Activated T-cell treated with anti-CD3 and anti-CD28 coated beads, Interleukin-2, amount 50 U/mL, for 24 hours (primary cell): ENCODE results near the gene SKAP1.

Source experiments
- DNase-seq: peaks from one replicate; pipeline ENCODE4 v3.0.0-alpha.2; 2020
- H3K27ac Mint-ChIP-seq: 2 replicates; pipeline ENCODE4 v1.8.0; 2020; ENCODE audit warnings: mild to moderate bottlenecking, mixed read lengths
- H3K27me3 Mint-ChIP-seq: 2 replicates; pipeline ENCODE4 v1.8.0; 2020; ENCODE audit warnings: mixed read lengths
- H3K36me3 Mint-ChIP-seq: 2 replicates; pipeline ENCODE4 v1.8.0; 2020; ENCODE audit warnings: low read depth, mixed read lengths
- H3K4me1 Mint-ChIP-seq: 2 replicates; pipeline ENCODE4 v1.8.0; 2020; ENCODE audit warnings: low read depth, mixed read lengths
- H3K4me3 Mint-ChIP-seq: 2 replicates; pipeline ENCODE4 v1.8.0; 2020; ENCODE audit warnings: mild to moderate bottlenecking, moderate library complexity, mixed read lengths
- H3K9me3 Mint-ChIP-seq: 2 replicates; pipeline ENCODE4 v1.8.0; 2020; ENCODE audit warnings: mixed read lengths

SKAP1 gene

DNA sequence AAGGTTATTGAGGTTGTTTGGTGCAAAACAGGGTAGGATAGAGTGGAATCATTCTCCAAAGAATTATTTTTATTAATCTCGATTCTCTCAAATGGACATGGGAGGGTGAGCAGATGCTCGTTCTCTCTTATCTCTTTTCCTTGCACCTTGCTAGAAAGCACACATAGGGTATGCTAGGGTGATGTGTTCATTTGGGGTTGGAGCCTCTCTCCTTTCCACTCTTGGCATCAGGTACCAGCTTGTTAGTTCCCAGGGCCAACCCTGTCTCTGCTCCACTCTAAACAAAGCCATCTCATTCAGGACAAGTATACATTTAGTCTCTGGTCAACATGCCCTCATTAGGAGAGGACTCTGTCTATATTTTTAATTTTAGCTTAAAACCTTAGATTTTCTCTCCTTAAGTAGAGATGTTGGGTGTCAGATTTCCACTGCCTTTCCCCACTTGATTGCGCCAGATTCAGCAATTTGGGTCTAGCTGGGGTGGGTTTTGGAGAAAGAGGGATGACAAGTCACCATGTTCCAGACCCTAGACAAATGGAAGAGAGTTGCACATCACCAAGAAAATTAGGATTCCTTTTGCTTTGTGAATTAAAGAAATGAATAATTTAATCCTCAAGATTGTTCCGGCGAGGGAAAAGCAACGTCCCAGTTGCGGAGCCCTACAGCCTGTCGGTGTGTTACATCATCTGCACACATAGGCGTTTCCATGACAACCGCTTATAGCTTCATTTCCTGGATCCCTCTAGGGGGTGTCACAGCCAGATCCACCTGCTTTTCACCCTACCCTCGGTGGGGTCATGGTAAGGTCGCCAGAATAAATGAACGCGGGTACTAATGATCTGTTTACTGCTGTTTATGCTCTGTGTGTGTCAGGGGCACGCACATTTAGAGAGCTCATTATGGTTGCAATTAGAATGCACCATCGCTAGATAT, 280.9 kb downstream of the SKAP1 start:
- peaks cover 47% of the 10 kb centered on the region for H3K36me3 Mint-ChIP-seq
- H3K27me3 Mint-ChIP-seq = no peaks in the 10 kb centered on the region
- no peak for DNase-seq
- no peaks in the 10 kb centered on the region for H3K9me3 Mint-ChIP-seq
- H3K4me1 Mint-ChIP-seq = peaks cover 3% of the 10 kb centered on the region
- H3K27ac Mint-ChIP-seq = peak overlapping the region; percentile 68
- no peak overlapping the region for H3K4me3 Mint-ChIP-seq

DNA sequence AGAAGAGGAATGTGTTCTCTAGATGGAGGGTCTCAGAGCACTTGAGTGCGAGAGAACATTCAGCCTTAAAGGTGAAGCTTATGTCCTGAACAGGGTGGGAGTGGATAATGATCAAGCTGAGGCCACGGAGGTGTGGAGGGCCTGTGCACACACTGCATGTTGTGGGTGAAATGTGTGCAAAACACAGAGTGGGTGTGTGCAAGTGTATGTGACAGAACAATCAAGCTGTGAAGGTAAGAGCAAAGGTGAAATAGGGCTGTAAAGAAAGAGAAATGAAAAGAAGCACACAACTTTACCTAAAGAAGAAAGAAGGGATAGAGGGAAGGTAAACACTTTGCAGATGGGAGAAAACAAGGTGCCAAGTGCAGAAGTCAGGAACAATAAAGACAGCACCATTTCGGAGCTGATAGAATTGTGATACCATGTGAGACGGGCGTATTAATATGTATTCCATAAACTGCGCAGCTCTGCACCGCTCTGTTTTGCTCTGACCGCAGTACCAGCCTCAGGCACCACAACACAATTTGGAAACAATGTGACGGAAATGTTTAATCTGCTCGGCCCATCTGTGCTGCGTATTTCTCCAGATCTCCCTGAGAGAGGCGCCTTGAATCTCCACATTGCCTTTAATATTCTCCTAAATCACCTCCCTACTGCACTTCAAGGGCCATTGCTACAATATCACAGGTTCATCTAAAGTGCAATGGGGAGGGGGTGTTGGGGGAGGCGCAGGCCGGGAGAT, 281.8 kb downstream of the SKAP1 start:
- no peak overlapping the region for H3K4me3 Mint-ChIP-seq
- no peaks in the 10 kb centered on the region for H3K9me3 Mint-ChIP-seq
- H3K27ac Mint-ChIP-seq = peak overlapping the region; percentile 1
- H3K27me3 Mint-ChIP-seq = no peaks in the 10 kb centered on the region
- H3K4me1 Mint-ChIP-seq = peaks cover 3% of the 10 kb centered on the region
- no peak for DNase-seq
- peaks cover 44% of the 10 kb centered on the region for H3K36me3 Mint-ChIP-seq

DNA sequence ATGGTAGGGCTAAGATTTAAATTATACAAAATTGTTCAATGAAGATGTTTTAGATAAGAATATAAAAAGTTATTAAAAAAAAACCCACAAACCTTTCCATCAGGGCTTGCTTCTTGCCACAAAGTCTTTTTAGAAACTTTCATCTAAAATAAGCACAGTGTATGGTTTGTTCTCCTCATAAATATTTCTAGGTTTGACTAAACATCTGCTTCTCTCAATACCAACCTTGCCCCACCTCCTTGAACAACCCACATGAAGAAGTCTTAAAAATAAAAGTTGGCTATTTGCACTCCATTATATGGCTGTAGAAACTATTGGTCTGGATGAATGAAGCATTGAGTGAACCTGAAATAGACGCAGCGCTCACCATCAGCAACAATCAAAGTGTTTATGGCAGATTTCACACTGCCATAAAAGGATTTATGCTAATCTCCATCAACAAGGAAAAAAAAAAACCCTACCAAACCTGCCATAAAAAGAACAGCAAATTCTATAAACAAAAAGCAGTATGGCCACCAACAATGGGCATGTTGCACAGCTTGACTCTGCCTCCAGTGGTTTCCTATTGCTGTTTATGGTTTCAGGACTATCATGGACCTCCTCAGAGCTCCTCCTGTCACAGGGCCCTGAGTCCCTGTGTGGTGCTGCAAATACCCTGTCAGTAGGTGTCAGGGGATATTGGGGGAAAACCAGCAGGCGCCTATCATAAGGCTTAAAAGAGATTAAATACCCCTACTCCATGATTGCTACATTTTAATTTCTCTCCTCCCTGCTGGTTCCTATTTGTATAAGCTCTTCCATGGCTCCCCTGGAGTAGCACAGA, 284.8 kb downstream of the SKAP1 start:
- Mint-ChIP-seq H3K4me1 (peaks cover 6% of the 10 kb centered on the region), H3K36me3 (peaks cover 44% of the 10 kb centered on the region), H3K27me3 (no peaks in the 10 kb centered on the region), H3K9me3 (no peaks in the 10 kb centered on the region), H3K4me3 (no peak overlapping the region), H3K27ac (peak overlapping the region; percentile 1)
- DNase-seq = no peak

DNA sequence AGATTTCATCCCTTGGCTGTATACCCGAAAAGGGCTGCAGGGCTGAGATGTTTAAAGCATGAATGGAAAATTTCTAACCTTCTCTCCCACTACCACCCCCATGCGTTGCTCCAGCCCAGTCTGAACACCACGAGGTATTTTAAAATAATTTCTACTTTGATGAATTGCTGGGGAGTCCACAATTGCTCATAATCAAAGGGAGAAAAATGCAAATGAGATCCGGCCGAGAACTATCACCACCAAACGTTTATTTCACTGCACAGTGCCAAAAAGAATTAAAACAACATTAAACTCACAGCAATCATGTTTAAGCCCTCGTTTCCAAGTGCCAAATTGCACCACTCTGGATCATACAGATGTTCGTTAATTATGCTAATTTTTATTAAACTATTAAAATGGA, 285.8 kb downstream of the SKAP1 start:
- Mint-ChIP-seq H3K27me3 (no peaks in the 10 kb centered on the region), H3K4me1 (peaks cover 13% of the 10 kb centered on the region), H3K27ac (no peak overlapping the region), H3K36me3 (peaks cover 49% of the 10 kb centered on the region), H3K4me3 (no peak overlapping the region), H3K9me3 (no peaks in the 10 kb centered on the region)
- DNase-seq = no peak

DNA sequence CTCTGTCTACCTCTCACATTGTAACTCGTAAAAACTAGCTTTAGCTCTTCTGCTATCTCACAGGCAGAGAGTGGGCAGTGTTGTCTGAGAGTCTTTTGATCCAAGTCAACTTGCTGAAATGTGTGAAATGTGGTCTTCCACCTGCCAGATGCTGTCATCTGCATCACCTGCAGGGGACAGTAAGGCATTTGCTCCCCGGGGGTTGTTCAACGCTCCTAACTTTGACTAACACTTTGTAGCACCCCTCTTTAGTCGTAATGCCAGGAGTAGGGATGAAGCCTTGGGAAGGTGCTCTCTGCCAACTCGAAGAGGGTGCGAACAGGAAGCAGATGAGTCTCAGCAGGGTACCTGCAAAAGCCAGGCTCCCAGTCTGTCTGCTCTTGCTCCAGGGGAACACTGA, 286.4 kb downstream of the SKAP1 start:
- no peaks in the 10 kb centered on the region for H3K9me3 Mint-ChIP-seq
- DNase-seq = no peak
- H3K27ac Mint-ChIP-seq = peak overlapping the region; percentile 23
- H3K36me3 Mint-ChIP-seq = peaks cover 44% of the 10 kb centered on the region
- peaks cover 13% of the 10 kb centered on the region for H3K4me1 Mint-ChIP-seq
- H3K27me3 Mint-ChIP-seq = no peaks in the 10 kb centered on the region
- H3K4me3 Mint-ChIP-seq = no peak overlapping the region

DNA sequence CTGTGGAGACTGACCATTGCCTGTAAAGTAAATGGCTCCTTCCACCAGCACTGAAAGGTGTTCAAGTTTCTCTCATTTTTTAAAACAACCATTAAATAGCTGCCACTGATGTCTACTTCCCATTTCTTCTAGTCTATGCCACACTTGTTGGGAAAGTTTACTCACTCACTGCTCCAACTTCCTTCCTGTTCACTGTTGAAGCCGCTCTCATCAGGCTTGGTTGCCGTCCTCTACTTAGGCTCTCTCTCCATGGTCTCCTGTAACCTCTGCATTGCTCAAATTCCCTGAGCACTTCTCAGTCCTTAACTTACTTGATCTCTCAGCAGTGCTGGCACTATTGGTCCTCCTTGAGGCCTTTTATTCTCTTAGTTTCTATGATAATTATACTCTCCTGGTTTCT, 290.1 kb downstream of the SKAP1 start:
- DNase-seq = no peak
- peak overlapping the region; percentile 81 for H3K27ac Mint-ChIP-seq
- H3K4me3 Mint-ChIP-seq = no peak overlapping the region
- no peaks in the 10 kb centered on the region for H3K9me3 Mint-ChIP-seq
- H3K4me1 Mint-ChIP-seq = peaks cover 10% of the 10 kb centered on the region
- no peaks in the 10 kb centered on the region for H3K27me3 Mint-ChIP-seq
- H3K36me3 Mint-ChIP-seq = peaks cover 49% of the 10 kb centered on the region

DNA sequence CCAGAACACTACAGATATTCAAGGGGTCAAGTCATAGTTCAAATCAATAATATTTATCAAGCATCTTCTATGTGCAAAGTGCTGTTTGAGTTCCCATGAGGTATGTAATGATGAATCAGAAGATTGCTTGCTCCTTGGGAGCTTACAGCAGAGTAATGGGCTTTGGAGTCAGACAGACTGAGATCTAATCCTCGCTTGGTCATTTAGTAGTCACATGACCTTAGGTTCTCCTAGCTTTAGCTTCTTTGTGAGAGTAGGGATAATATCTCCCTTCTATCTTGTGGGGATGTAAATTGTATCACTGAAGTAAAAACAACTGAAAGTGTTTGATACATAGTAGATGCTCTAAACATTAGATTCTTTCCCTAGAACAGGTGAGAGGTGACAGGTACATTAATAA, 292.4 kb downstream of the SKAP1 start:
- H3K9me3 Mint-ChIP-seq = no peaks in the 10 kb centered on the region
- no peak for DNase-seq
- no peak overlapping the region for H3K27ac Mint-ChIP-seq
- H3K4me3 Mint-ChIP-seq = no peak overlapping the region
- H3K4me1 Mint-ChIP-seq = peaks cover 10% of the 10 kb centered on the region
- peaks cover 46% of the 10 kb centered on the region for H3K36me3 Mint-ChIP-seq
- no peaks in the 10 kb centered on the region for H3K27me3 Mint-ChIP-seq

- DNase-seq = no peak
These were observed 295.0 kb downstream of the SKAP1 start for GRCh38 chr17:48134912-48135480.

GRCh38 chr17:48132385-48132784, 297.6 kb downstream of the SKAP1 start:
- Mint-ChIP-seq H3K36me3 (peaks cover 38% of the 10 kb centered on the region), H3K4me3 (no peak overlapping the region), H3K4me1 (peaks cover 1% of the 10 kb centered on the region), H3K27ac (no peak overlapping the region), H3K9me3 (no peaks in the 10 kb centered on the region), H3K27me3 (no peaks in the 10 kb centered on the region)
- no peak for DNase-seq

More at GRCh38 chr17:48134912-48135480, 295.0 kb downstream of the SKAP1 start:
- Mint-ChIP-seq H3K4me1 (peaks cover 6% of the 10 kb centered on the region), H3K27me3 (no peaks in the 10 kb centered on the region), H3K9me3 (no peaks in the 10 kb centered on the region), H3K36me3 (peaks cover 49% of the 10 kb centered on the region), H3K27ac (peak overlapping the region; percentile 33), H3K4me3 (no peak overlapping the region)

DNA sequence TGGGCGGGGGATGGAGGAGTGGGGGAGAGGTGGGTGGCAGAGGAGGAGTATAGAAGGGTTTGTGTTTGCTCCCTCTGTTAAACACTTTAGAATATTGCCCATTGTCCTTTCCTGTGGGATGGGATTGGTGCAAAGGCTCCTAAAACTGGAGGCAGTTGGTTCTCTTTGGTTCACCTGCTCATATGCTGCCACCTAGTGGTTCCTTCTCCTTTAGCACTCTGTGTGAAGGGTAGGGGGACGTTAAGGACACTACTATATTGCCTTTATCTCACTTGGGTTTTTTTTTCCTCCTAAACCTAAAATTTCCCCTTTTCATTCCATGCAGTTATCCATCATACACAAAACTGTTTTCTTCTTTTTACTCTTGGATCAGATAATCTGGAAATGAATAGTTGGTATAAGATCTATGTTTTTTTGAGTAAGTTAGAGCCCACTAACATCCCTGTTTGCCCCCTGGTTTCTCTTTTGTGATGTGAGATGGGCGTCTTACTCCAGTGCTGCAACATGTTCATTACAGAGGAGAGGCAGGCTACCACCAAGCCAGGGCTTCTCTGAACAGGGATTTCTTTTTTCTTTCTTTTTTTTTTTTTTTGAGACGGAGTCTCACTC, 298.7 kb downstream of the SKAP1 start:
- no peak for DNase-seq
- Mint-ChIP-seq H3K36me3 (peaks cover 38% of the 10 kb centered on the region), H3K4me3 (no peak overlapping the region), H3K9me3 (no peaks in the 10 kb centered on the region), H3K27ac (peak overlapping the region; percentile 47), H3K4me1 (peaks cover 1% of the 10 kb centered on the region), H3K27me3 (no peaks in the 10 kb centered on the region)

DNA sequence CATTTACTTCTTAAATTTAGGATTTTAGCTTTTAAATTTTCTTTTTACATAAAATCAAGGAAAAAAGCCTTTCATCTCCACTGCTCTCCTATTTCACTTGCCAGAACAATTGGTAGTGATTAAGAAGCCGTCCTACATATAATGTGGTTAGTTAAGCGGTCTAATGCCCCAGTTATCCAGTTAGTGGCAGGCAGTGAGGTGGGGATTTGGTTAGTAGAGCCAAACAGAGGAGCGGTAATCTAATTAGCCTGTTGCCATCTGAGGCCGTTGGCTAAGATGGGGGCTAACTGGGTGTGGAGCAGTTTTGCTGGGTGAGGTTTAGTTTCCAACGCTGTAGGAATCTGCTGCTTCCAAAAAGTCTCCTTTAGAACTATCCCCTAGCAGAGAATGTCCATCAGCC, 300.0 kb downstream of the SKAP1 start:
- no peaks in the 10 kb centered on the region for H3K27me3 Mint-ChIP-seq
- H3K27ac Mint-ChIP-seq = no peak overlapping the region
- H3K36me3 Mint-ChIP-seq = peaks cover 39% of the 10 kb centered on the region
- peaks cover 1% of the 10 kb centered on the region for H3K4me1 Mint-ChIP-seq
- H3K9me3 Mint-ChIP-seq = no peaks in the 10 kb centered on the region
- H3K4me3 Mint-ChIP-seq = no peak overlapping the region
- no peak for DNase-seq

DNA sequence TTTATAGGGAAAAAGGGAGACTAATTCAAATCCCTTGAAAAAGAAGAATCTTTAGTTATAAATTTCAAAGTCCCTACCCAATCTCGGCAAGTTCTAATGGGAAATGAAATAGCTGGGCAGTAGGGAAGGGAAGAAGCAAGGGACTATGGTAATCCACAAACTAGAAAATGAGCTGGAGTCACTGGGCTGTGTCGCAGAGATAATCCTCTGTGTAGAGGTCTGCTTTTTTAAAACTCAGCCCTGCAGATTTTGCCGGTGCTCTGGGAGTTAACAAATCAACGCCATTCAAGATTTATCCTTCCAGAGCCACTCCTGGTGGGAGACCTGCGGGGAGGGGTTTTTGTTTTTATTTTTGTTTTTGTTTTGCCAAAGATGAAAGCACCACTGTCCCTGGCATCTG, 301.6 kb downstream of the SKAP1 start:
- no peak overlapping the region for H3K4me3 Mint-ChIP-seq
- no peak for DNase-seq
- peaks cover 47% of the 10 kb centered on the region for H3K36me3 Mint-ChIP-seq
- H3K27ac Mint-ChIP-seq = no peak overlapping the region
- H3K9me3 Mint-ChIP-seq = no peaks in the 10 kb centered on the region
- peaks cover 6% of the 10 kb centered on the region for H3K4me1 Mint-ChIP-seq
- H3K27me3 Mint-ChIP-seq = no peaks in the 10 kb centered on the region

- H3K36me3 Mint-ChIP-seq = peaks cover 54% of the 10 kb centered on the region
- H3K4me1 Mint-ChIP-seq = peaks cover 7% of the 10 kb centered on the region
- peak overlapping the region; percentile 9 for H3K27ac Mint-ChIP-seq
- H3K27me3 Mint-ChIP-seq = no peaks in the 10 kb centered on the region
- no peak overlapping the region for H3K4me3 Mint-ChIP-seq
- DNase-seq = no peak
- no peaks in the 10 kb centered on the region for H3K9me3 Mint-ChIP-seq
These were observed 302.5 kb downstream of the SKAP1 start for GRCh38 chr17:48127371-48128051.
